Measurements from ENCODE around the gene PRAC1. TPM values are rescaled to one million over a fixed set of nuclear protein-coding genes. Genes with fewer than 3 reads are reported as not detected.
"Not testable (repeated sequence)": the region's sequence is repeated elsewhere in the genome, so short reads cannot be mapped to it uniquely, and the experiment has no call there.

The PRAC1 gene
- total RNA-seq, 1 experiment from 2014 or later = not detected

DNA sequence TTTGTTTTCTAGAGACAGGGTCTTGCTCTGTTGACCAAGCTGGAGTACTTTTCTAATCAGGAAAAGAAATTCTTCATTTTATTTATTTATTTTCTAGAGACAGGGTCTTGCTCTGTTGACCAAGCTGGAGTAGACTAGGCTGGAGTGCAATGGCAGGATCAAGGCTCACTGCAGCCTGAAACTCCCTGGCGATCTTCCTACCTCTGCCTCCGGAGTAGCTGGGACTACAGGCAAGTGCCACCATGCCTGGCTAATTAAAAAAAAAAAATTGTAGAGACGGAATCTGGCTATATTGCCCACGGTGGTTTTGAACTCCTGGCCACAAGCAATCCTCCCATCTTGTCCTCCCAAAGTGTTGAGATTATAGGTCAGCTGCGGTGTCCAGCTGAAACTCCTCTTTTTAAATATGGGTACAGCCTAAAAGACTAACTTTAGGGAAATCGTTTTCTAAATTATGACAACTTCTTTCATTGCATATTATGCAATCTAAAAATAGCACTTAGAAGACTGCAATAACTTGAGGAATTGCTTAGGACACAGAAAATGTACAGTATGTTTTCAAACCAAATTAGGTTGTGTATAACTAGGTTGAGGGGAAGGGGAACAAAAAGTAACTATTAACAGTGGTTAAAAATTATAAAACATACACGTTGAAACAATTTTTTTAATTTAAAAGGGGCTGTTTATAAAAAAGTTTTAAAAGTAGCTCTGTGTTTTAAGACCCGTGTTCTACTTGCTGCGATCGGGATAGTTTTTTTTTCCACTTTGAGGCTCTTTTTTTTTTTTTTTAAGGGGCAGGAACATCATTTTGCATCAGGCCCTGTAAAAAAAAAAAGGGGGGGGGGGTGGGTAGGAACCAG is 4.7 kb downstream of the PRAC1 start:
- Histone ChIP-seq H3K27me3 (ENCODE audit: insufficient read depth, low read depth) (peaks cover 28% of the 10 kb centered on the region; the same call in 1 of the 2 replicates), H3K4me2 (no peak overlapping the region), H3K4me1 (replicated peaks; ENCODE audit: insufficient read depth) (no peaks in the 10 kb centered on the region), H3K27ac (no peak overlapping the region), H4K20me1 (ENCODE audit: insufficient read depth) (no peaks in the 10 kb centered on the region), H2AFZ (no peak overlapping the region), H3F3A (ENCODE audit: insufficient read depth, low read depth) (no peaks in the 10 kb centered on the region), H3K4me3 (no peak overlapping the region), H3K79me2 (ENCODE audit: low read depth) (no peaks in the 10 kb centered on the region), H3K9me2 (ENCODE audit: insufficient read depth) (no peaks in the 10 kb centered on the region), H3K9me3 (ENCODE audit: insufficient read depth, low read depth) (no peaks in the 10 kb centered on the region), H3K36me3 (ENCODE audit: low read depth) (no peaks in the 10 kb centered on the region)
- DNase-seq = no peak
- BruUV-seq (replicated peaks) = no TSS peak
- POLR2A ChIA-PET (ENCODE audit: unreplicated experiment) = no interaction called here
- CTCF ChIA-PET = no interaction called here
- intact Hi-C loops (cut with micrococcal nuclease; ENCODE audit: unreplicated experiment) = no loop called here
- TF ChIP-seq CTCF (conservative IDR thresholded peaks at IDR 0.05) = no peak
- no peak for TF ChIP-seq EZH2 (IDR thresholded peaks at IDR 0.05; ENCODE audit: low read depth)

- H3K9me2 ChIP-seq (ENCODE audit: insufficient read depth); H3K9me3 ChIP-seq (ENCODE audit: insufficient read depth, low read depth); H3K4me3 ChIP-seq; H3K4me2 ChIP-seq; H3K4me1 ChIP-seq (replicated peaks; ENCODE audit: insufficient read depth); intact Hi-C loops (cut with micrococcal nuclease; ENCODE audit: unreplicated experiment); H3F3A ChIP-seq (ENCODE audit: insufficient read depth, low read depth); POLR2A ChIA-PET (ENCODE audit: unreplicated experiment); H2AFZ ChIP-seq; H3K27ac ChIP-seq; H3K79me2 ChIP-seq (ENCODE audit: low read depth); H3K36me3 ChIP-seq (ENCODE audit: low read depth); H4K20me1 ChIP-seq (ENCODE audit: insufficient read depth); DNase-seq; BruUV-seq (replicated peaks): not testable (repeated sequence)
- peaks cover 25% of the 10 kb centered on the region; the same call in 1 of the 2 replicates for H3K27me3 ChIP-seq (ENCODE audit: insufficient read depth, low read depth)
- CTCF ChIA-PET = interaction anchor here (0.7 kb wide), 1 partner anchor 41 kb away, joined by 3 read pairs; no protein-coding TSS in a partner anchor
These were observed 5.8 kb downstream of the PRAC1 start for GRCh38 chr17:48716549-48716948.

- Histone ChIP-seq H2AFZ (no peak overlapping the region), H3K79me2 (ENCODE audit: low read depth) (no peaks in the 10 kb centered on the region), H3K4me1 (replicated peaks; ENCODE audit: insufficient read depth) (no peaks in the 10 kb centered on the region), H3K9me2 (ENCODE audit: insufficient read depth) (no peaks in the 10 kb centered on the region), H3F3A (ENCODE audit: insufficient read depth, low read depth) (no peaks in the 10 kb centered on the region), H3K9me3 (ENCODE audit: insufficient read depth, low read depth) (no peaks in the 10 kb centered on the region), H3K4me3 (no peak overlapping the region), H3K27me3 (ENCODE audit: insufficient read depth, low read depth) (peaks cover 30% of the 10 kb centered on the region), H3K27ac (no peak overlapping the region), H4K20me1 (ENCODE audit: insufficient read depth) (no peaks in the 10 kb centered on the region), H3K4me2 (no peak overlapping the region), H3K36me3 (ENCODE audit: low read depth) (no peaks in the 10 kb centered on the region)
- BruUV-seq (replicated peaks) = no TSS peak
- CTCF ChIA-PET = no interaction called here
- no peak for DNase-seq
- TF ChIP-seq CTCF (conservative IDR thresholded peaks at IDR 0.05) = no peak
- TF ChIP-seq EZH2 (IDR thresholded peaks at IDR 0.05; ENCODE audit: low read depth) = no peak
- intact Hi-C loops (cut with micrococcal nuclease; ENCODE audit: unreplicated experiment) = no loop called here
- POLR2A ChIA-PET (ENCODE audit: unreplicated experiment) = no interaction called here
These were observed 6.6 kb downstream of the PRAC1 start for GRCh38 chr17:48715496-48716399.
